Measurements from ENCODE around the gene SMTNL2.
"Not testable (repeated sequence)": the region's sequence is repeated elsewhere in the genome, so short reads cannot be mapped to it uniquely, and the experiment has no call there.

The SMTNL2 gene

GRCh38 chr17:4602041-4602440 is 17.7 kb downstream of the SMTNL2 start:
- no peak for DNase-seq (ENCODE audit: low spot score)

GRCh38 chr17:4604111-4604644 is 19.8 kb downstream of the SMTNL2 start:
- DNase-seq (ENCODE audit: low spot score), result peak; percentile 47

- not testable (repeated sequence) for DNase-seq (ENCODE audit: low spot score)
These were observed 20.4 kb downstream of the SMTNL2 start for GRCh38 chr17:4604736-4605135.

GRCh38 chr17:4605826-4606225 is 21.5 kb downstream of the SMTNL2 start:
- no peak for DNase-seq (ENCODE audit: low spot score)

- DNase-seq (ENCODE audit: low spot score), result no peak
These were observed 23.0 kb downstream of the SMTNL2 start for GRCh38 chr17:4607261-4607741.

- DNase-seq (ENCODE audit: low spot score), result no peak
These were observed 23.5 kb downstream of the SMTNL2 start for GRCh38 chr17:4607773-4608187.

- no peak for DNase-seq (ENCODE audit: low spot score)
These were observed 25.4 kb downstream of the SMTNL2 start for GRCh38 chr17:4609761-4610160.

- no peak for DNase-seq (ENCODE audit: low spot score)
These were observed 25.8 kb downstream of the SMTNL2 start for GRCh38 chr17:4610162-4610561.

- no peak for DNase-seq (ENCODE audit: low spot score)
These were observed 26.3 kb downstream of the SMTNL2 start for GRCh38 chr17:4610656-4611055.

GRCh38 chr17:4616476-4616875 is 32.1 kb downstream of the SMTNL2 start:
- DNase-seq (ENCODE audit: low spot score), result no peak

- no peak for DNase-seq (ENCODE audit: low spot score)
These were observed 32.8 kb downstream of the SMTNL2 start for GRCh38 chr17:4617090-4617489.

GRCh38 chr17:4617590-4618351 is 33.4 kb downstream of the SMTNL2 start:
- no peak for DNase-seq (ENCODE audit: low spot score)

- DNase-seq (ENCODE audit: low spot score), result no peak
These were observed 36.3 kb downstream of the SMTNL2 start for GRCh38 chr17:4620531-4621101.

- DNase-seq (ENCODE audit: low spot score), result no peak
These were observed 38.0 kb downstream of the SMTNL2 start for GRCh38 chr17:4622375-4622774.

- DNase-seq (ENCODE audit: low spot score), result peak; percentile 38
These were observed 38.9 kb downstream of the SMTNL2 start for GRCh38 chr17:4623249-4623648.

- not testable (repeated sequence) for DNase-seq (ENCODE audit: low spot score)
These were observed 40.2 kb downstream of the SMTNL2 start for GRCh38 chr17:4624451-4624911.

GRCh38 chr17:4625181-4625617 is 40.9 kb downstream of the SMTNL2 start:
- no peak for DNase-seq (ENCODE audit: low spot score)

GRCh38 chr17:4626734-4627256 is 42.5 kb downstream of the SMTNL2 start:
- no peak for DNase-seq (ENCODE audit: low spot score)

- DNase-seq (ENCODE audit: low spot score), result no peak
These were observed 47.1 kb downstream of the SMTNL2 start for GRCh38 chr17:4631431-4631830.

- no peak for DNase-seq (ENCODE audit: low spot score)
These were observed 47.7 kb downstream of the SMTNL2 start for GRCh38 chr17:4631836-4632580.

GRCh38 chr17:4632581-4632920 is 48.2 kb downstream of the SMTNL2 start:
- DNase-seq (ENCODE audit: low spot score), result no peak

GRCh38 chr17:4633643-4634042 is 49.3 kb downstream of the SMTNL2 start:
- no peak for DNase-seq (ENCODE audit: low spot score)
